Fibroblast of mammary gland (primary cell): ENCODE results near the gene FAT1.
A peak's percentile ranks its signal among the peaks of the same experiment; 100 is the strongest.

Source experiments
- DNase-seq: peaks from one replicate; pipeline ENCODE4 v3.0.0-alpha.2; 2010; ENCODE audit warnings: low read depth
- H3K4me3 ChIP-seq: 2 replicates; pipeline ENCODE4 v1.5.1; 2011; ENCODE audit warnings: low read depth, mild to moderate bottlenecking, low read length, moderate library complexity; ENCODE audit not compliant: control insufficient read depth
- TF ChIP-seq, protein P1 (sequence below): conservative IDR thresholded peaks from 2 replicates; pipeline ENCODE4 v1.5.1; 2011; ENCODE audit warnings: low read depth, low read length, inconsistent platforms; ENCODE audit not compliant: control insufficient read depth, insufficient read depth

Gene FAT1

DNA sequence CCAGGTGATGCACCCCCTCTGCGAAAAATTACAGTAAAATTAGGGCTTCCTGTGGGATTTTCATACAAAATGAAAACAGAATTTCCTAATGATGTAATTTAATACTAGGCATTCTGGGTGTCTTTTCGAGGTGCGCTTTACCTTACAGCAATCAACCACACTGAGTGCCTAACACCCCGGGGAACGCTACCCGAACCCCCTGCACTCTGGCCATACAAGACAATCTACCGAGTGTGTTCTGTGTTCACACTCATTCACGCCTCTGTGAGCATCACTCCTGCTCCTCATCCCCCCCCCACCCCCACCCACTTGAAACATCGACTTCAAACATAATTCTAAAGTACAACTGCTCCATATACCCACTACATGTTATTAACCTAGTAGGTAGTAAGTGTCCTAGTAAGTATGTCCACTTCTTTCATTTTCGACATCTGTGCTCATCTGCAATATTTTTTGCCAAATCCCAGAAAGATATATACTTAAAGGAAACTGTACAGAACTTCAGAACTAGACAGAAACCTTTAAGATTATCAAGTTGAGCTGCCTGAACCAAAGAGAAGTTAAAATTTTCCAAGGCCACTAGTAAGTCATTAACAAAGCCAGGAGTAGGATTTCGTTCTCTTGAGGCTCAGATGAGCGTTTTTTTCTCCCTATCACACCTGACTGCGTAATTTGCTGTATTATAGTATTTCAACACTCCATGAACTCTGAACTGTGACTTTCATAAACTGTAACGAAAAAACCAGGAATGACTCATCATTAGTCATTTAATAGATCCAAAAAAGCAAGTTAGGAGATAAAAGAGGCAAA, 80.0 kb downstream of the FAT1 start:
- peak; percentile 90 for DNase-seq
- TF ChIP-seq, protein P1, sequence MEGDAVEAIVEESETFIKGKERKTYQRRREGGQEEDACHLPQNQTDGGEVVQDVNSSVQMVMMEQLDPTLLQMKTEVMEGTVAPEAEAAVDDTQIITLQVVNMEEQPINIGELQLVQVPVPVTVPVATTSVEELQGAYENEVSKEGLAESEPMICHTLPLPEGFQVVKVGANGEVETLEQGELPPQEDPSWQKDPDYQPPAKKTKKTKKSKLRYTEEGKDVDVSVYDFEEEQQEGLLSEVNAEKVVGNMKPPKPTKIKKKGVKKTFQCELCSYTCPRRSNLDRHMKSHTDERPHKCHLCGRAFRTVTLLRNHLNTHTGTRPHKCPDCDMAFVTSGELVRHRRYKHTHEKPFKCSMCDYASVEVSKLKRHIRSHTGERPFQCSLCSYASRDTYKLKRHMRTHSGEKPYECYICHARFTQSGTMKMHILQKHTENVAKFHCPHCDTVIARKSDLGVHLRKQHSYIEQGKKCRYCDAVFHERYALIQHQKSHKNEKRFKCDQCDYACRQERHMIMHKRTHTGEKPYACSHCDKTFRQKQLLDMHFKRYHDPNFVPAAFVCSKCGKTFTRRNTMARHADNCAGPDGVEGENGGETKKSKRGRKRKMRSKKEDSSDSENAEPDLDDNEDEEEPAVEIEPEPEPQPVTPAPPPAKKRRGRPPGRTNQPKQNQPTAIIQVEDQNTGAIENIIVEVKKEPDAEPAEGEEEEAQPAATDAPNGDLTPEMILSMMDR = no peak
- no peak overlapping the region for H3K4me3 ChIP-seq

DNA sequence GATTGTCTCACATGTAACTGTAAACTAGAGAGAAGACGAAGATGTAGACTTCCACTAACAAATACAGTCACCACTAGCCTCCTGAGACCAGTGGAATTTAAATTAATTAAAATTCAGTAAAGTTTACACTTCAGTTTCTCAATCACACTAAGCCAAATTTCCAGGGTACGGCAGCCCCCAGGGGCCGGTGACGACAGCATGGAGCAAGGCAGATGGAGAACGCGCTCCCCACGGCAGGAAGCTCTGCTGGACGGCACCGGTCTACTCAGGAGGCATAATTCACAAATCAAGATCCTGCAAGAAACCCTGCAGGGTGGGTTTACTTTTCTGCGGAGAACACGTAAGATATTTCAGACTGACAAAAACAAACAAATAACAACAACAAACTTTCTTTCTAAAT, 80.7 kb downstream of the FAT1 start:
- no peak for DNase-seq
- TF ChIP-seq, protein P1 = no peak
- no peak overlapping the region for H3K4me3 ChIP-seq

DNA sequence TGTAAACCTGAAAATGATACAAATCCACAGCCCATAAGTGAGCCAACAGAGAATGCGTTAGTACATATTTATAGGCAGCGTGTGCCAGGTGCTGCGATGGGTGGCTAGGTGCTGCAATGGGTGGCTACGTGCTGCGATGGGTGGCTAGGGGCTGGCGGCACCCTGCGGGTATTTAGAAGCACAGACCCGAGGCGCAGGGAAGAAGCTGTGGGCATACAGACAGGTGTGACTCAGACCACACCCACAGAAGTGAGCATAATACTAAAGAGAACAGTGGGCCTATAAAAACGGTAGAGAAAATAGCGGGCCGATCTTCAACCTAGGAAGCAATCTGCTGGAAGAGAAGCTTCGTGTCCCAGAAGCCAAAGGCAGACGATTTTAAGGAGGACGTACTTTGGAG, 81.1 kb downstream of the FAT1 start:
- TF ChIP-seq, protein P1 = no peak
- no peak for DNase-seq
- no peak overlapping the region for H3K4me3 ChIP-seq

DNA sequence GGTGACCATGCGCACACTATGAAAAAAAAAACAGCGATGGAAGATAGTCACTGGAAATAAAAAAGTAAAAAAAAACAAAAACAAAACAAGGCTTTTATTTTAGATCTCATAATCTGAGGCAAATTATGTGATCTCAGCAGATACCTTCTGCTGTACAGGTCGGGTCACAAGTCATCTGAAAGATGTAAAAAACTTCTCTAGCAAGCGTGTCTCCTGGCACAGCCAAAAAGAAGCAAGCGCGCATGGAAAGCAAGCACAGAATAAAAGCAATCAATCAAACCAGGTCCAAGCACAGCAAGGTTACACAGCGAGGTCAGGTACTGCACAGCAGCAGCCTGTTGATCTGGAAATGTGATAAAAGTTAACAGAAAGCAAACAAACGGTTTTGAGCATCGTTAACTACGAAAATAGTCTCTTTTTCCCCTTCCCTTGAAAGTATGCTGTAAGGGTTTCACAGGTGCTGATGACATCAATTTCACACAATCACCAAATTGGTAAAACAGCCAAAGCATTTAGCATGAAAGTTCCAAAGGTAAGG, 89.0 kb downstream of the FAT1 start:
- TF ChIP-seq, protein P1 = no peak
- no peak for DNase-seq
- H3K4me3 ChIP-seq = no peak overlapping the region

DNA sequence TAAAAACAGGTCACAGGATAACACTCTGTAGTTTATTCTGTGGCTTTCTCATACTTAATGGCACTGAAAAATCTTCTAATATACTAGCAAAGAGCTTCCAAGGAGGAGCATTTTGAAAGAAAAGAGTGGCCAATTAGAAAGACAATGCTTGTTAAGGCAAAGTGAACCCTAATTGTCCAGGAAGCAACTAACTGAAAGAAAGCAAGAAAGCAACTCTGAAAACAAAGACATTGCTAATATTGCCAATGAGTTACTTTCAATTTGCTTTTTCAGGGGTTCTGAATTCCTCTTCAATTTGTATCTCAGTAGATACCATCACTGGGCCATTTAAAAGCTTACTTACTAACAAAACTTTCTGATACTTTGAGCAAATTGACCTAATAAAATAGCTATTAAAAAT, 89.8 kb downstream of the FAT1 start:
- H3K4me3 ChIP-seq = no peak overlapping the region
- DNase-seq = no peak
- TF ChIP-seq, protein P1 = no peak

DNA sequence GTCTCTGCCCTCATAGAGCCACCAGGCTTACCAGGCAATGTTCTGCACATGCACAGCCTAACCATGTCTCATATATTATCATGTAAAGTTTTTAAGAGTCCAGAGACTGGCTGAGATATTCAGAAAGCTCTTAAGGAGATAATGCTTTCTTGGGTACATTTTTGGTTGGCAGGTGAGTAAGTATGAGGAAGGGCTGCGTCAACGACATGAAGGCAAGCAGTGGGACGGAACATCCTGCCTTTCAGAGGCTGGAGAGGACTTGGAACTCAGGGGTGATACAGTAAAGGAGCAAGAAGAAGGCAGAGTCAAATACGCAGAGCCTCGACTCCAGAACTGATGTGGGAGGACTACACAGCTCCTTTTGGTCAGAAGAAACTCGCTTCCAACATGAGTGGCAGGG, 93.5 kb downstream of the FAT1 start:
- DNase-seq = no peak
- H3K4me3 ChIP-seq = no peak overlapping the region
- TF ChIP-seq, protein P1 = no peak
